ELR (cell line): ENCODE results near the gene CEBPZ.
"Not testable (repeated sequence)": the region's sequence is repeated elsewhere in the genome, so short reads cannot be mapped to it uniquely, and the experiment has no call there.

Experiments
- DNase-seq: peaks from one replicate; pipeline ENCODE4 v3.0.0-alpha.2; 2015; ENCODE audit warnings: low read depth

The CEBPZ gene, protein sequence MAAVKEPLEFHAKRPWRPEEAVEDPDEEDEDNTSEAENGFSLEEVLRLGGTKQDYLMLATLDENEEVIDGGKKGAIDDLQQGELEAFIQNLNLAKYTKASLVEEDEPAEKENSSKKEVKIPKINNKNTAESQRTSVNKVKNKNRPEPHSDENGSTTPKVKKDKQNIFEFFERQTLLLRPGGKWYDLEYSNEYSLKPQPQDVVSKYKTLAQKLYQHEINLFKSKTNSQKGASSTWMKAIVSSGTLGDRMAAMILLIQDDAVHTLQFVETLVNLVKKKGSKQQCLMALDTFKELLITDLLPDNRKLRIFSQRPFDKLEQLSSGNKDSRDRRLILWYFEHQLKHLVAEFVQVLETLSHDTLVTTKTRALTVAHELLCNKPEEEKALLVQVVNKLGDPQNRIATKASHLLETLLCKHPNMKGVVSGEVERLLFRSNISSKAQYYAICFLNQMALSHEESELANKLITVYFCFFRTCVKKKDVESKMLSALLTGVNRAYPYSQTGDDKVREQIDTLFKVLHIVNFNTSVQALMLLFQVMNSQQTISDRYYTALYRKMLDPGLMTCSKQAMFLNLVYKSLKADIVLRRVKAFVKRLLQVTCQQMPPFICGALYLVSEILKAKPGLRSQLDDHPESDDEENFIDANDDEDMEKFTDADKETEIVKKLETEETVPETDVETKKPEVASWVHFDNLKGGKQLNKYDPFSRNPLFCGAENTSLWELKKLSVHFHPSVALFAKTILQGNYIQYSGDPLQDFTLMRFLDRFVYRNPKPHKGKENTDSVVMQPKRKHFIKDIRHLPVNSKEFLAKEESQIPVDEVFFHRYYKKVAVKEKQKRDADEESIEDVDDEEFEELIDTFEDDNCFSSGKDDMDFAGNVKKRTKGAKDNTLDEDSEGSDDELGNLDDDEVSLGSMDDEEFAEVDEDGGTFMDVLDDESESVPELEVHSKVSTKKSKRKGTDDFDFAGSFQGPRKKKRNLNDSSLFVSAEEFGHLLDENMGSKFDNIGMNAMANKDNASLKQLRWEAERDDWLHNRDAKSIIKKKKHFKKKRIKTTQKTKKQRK

DNA sequence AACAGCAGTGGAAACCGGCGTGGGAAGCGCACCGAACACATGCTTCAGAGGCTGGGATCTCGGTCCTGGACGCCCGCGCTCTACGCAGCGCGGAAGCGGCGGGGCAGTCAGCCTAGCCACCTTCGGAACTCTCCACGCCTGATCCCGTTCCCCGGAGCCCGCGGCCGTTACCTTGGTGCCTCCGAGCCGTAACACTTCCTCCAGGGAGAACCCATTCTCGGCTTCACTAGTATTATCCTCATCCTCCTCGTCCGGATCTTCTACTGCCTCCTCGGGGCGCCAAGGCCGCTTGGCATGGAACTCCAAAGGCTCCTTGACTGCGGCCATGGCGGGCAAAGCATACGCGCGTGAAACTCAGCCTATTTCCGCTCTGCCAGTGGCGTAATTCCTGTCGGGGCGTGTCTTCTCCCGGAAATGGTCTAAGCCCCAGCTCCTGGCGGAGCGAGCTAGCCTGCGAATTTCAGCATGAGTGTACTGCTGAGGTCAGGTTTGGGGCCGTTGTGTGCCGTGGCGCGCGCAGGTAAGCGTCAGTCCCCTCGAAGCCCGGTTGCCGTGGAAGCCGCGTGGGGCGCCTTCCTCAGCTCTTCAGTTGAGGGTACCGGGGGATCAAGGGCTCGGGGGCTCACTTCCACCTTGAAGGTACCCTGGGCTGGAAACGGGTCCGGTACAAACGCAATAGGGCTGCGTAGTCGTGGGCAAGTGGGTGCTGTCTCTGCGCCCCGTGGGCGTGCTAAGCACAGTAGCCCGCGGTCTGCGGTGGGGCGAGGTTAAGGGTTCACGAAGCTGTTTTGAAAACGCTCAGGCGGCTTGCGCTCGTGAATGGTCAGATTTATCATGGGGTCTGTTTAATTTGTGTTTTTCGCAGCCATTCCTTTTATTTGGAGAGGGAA is at the start of gene CEBPZ, which contains the start of gene NDUFAF7:
Gene CEBPZ, minus strand, starts transcription at position 356 of the 890 bp plus-strand sequence. Its CDS starts 29 bp downstream, at position 327.
Gene NDUFAF7, plus strand, starts transcription at position 418 of the 890 bp plus-strand sequence. Its CDS starts 48 bp downstream, at position 466.
- peak; percentile 96 for DNase-seq

DNA sequence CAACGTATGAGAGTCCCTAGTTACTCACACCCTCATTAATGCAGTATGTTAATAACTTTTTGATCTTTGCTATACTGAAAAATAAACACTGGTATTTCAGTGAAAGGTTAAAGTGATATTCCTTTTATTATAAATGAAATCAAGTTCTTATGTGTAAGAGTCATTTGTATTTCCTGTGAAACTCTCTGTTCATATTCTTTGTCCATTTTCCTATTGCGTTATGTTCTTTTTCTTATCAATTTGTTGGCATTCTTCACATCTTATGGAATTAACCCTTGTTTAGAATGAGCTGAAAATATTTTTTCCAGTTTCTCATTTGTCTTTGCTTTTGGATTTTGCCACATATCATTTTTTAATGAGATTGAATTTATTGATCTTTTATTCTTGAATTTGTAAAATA is 44.9 kb upstream of the CEBPZ start:
- no peak for DNase-seq

DNA sequence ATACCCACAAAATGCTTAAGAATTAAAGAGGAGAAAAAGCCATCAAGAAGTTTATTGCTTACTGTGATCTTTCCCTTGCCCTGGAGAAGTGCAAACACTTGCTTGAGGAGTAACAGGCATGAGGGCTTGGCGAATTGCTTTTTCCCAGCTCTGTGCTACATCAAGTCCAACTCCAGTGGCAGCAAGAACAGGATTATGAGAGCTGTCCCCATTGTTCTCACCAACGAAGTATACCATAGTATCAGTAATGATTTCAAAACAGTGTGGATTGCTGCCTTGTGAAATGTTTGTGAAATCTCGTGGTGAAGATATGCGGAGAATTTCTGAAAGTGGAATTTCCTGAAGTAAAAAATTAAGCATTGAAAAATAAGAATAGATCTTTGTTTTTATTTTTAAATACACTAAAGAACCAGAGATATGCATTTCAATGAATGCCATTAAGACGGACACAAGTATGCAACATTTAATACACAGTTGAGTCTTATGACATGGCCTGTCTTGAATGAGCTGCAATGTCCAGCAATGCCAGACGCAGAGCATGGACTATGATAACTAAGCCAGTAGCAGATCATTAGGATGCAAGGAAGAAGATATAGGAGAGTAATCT is 43.1 kb upstream of the CEBPZ start:
- DNase-seq: no peak

DNA sequence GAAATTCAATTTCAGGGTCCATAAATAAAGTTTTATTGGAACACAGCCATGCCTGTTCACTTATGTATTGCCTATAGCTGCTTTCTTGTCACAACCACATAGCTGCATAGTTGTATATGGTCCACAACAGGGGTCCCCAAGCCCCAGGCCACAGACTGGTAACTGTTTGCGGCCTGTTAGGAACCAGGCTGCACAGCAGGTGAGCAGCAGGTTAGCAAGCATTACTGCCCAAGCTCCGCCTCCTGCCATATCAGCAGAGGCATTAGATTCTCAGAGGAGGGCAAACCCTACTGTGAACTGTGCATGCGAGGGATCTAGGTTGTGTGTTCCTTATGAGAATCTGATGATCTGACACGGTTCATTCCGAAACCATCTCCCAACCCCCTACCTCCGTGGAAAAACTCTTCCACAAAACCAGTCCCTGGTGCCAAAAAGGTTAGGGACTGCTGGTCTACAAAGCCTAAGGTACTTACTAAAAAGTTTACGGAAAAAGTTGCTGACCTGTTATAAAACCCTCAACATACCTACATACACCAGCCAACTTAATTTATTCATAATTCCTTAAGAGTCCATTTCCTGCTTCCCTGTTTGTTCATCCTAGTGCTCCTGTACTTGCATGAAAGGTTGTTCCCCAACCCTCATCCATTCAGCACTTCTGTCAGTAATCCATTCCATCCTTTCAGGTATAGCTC is 40.1 kb upstream of the CEBPZ start:
- DNase-seq: no peak

- DNase-seq: no peak
Observed at GRCh38 chr2:37268111-37268510, 36.7 kb upstream of the CEBPZ start.

DNA sequence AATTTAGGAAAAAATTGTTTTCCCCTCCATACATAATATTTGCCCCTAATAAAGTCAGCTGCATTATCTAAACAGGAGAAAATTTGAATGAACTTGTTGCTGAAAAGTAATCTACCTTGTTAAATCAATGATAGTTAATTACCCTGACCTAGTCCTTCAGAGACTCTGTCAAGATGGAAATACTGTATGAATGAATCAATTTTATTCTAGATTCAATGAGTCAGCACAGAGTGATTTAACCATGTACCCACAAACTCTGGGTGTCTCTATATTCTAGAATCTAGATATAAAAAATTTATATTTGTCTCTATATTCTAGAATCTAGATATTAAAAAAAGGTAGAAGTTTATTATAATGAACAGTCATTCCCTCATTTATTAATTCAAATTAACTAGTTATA is 36.3 kb upstream of the CEBPZ start:
- DNase-seq: peak; percentile 38

GRCh38 chr2:37263839-37264238 is 32.4 kb upstream of the CEBPZ start:
- no peak for DNase-seq

- no peak for DNase-seq
Observed at GRCh38 chr2:37262522-37262921, 31.1 kb upstream of the CEBPZ start.

- no peak for DNase-seq
Observed at GRCh38 chr2:37250869-37251740, 19.7 kb upstream of the CEBPZ start.

DNA sequence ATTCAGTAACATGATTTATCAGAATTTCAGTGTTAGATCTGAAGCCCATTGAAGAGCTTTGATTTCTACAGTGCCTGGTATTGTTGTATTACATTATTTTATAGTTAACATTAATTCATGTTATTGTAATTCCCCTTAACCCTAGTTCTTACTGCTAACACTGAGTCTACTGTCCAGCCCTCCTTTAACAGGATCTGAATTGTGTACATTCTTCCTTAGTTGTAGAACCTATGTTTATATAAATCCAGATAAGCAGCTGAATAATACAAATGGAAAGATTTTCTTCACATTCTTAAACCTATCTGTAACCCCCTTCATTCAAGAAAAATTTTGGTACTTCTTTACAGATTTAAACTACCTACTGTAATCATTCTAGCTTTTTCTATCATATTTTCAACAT is 14.8 kb upstream of the CEBPZ start:
- DNase-seq: no peak

DNA sequence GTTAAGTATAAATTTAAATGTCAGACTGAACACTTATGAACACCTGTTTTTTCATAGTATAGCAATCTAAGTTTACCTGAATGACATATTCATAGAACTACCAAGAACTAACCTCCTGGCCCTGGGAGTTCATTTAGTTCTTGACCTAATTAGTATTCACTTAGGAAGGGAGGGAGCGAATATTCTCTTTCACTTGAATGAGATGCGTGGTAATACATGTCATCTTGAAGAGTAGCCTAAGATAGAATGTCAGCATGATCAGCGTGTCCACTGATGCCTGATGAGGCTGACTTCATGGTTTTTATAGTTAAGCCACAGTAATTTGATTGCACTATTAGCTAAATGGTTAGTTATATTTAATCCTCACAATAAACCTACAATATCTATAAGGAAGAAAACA is 13.4 kb upstream of the CEBPZ start:
- DNase-seq: no peak

DNA sequence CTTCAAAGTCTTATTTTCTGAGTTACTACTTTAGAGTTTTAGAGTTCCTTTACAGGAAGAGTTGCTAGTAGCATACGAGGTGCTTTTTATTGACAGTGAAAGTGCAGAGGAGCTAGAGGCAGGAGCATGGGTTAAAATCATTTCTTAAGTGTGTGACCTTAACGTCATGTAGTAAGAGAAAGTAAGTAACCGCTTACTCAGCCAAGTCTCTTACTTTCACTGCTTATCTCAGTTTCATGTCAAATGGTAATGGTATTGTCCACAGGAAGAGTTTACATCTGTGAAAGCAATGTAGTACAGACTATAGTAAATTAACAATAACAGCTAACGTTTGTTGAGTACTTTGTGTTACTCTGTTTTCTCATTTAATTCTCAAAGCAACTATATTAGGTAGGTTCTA is 12.6 kb upstream of the CEBPZ start:
- DNase-seq: no peak

DNA sequence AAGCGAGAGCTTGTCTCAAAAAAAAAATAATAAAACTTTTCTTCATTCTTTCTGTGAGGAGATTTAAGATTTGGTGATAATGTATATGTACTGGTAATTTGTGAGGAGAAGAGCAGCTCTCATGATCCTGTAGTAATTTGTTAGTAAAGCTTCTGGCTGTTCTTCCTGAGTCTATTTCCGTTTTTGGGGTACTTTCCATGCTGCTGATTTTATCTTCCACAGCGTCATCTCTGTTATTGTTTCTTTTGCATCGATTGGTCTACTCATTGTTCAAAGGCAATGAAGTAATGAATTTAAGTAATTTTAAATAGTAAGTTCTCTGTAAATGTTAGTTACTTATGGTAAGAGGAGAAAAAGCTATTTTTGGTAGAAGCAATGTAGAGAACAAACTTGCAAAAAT is 12.0 kb upstream of the CEBPZ start:
- DNase-seq: no peak

DNA sequence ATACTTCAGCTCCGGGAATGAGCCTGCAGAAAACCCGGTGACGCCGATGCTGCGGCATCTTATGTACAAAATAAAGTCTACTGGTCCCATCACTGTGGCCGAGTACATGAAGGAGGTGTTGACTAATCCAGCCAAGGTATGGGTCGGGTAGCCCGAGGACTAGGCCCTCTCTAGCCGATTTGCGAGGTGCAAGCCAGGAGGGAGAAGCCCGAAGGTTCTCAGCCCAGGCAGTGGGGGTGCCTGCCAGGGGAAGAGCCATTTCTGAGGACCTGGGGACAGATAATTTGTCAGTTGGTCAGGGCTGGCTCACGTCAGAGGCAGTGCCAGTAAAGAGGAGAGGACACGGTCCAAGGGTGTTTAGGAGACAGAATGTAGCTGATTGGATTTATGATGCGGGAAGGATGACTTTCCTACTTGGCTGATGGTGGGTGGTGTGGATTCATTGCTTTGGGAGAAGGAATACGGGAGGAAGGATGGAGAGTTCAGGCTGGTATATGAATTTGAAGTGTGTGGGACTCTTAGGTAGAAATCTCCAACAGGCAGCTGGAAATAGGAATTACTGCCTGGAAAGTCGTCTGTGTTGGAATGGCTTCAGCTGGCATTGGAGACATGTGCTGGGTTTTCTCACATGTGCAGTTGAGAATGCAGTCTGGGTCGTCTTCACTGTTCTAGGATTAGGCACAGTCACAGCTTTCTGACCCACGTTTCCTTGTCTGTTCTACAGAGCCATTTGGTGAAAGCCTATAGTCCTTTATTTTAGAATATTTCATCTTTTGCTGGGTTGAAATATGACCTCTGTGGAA is 936 bp upstream of the CEBPZ start:
- DNase-seq: no peak

GRCh38 chr2:37230581-37230980 is 815 bp downstream of the CEBPZ start:
- peak; percentile 37 for DNase-seq

GRCh38 chr2:37228788-37229187 is 2.6 kb downstream of the CEBPZ start:
- DNase-seq: no peak

DNA sequence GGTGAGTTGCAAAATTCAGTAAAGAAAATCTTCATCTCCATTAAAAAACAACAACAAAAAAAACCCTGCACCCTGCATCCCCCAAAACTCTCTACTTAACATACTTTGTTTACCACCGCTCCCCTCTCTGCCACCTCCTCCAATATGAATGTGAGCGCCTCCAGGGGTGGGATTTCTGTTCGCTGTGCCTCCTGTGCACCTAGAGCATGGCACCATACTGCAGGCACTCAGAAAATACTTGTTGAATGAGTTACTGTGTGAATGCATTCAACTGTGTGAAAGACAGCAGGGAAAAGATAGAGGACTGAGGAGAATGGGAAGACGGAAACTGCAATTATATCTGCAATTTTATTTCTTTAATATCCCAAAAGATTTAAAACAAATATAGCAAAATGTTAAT is 4.5 kb downstream of the CEBPZ start:
- DNase-seq: no peak

DNA sequence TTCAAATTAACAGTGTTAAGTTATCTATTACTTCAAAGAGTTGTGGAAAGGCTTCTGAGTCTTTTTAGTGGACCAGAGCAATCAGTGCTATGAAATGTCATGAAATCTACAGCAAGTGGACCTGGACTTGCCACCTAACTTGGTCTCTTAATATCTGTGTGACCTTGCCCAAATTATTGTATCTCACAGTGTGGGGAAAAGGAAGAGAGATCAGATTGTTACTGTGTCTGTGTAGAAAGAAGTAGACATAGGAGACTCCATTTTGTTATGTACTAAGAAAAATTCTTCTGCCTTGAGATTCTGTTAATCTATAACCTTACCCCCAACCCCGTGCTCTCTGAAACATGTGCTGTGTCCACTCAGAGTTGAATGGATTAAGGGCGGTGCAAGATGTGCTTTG is 6.3 kb downstream of the CEBPZ start:
- not testable (repeated sequence) for DNase-seq

GRCh38 chr2:37224063-37224462 is 7.3 kb downstream of the CEBPZ start:
- no peak for DNase-seq
